ENCODE measurements around the gene PIP5K1C.
A peak's percentile ranks its signal among the peaks of the same experiment; 100 is the strongest.

The PIP5K1C gene

GRCh38 chr19:3700242-3701032, at the start of gene PIP5K1C:
Gene PIP5K1C (minus strand): TSS chr19:3700468. CDS start chr19:3700390, 78 bp downstream.
- DNase-seq (ENCODE audit: low read depth): peak; percentile 81

GRCh38 chr19:3748965-3749364, 48.7 kb upstream of the PIP5K1C start:
- DNase-seq (ENCODE audit: low read depth): no peak

- DNase-seq (ENCODE audit: low read depth): no peak
Observed at GRCh38 chr19:3746371-3747056, 46.2 kb upstream of the PIP5K1C start.

- no peak for DNase-seq (ENCODE audit: low read depth)
Observed at GRCh38 chr19:3745363-3746045, 45.2 kb upstream of the PIP5K1C start.

- DNase-seq (ENCODE audit: low read depth): peak; percentile 18
Observed at GRCh38 chr19:3743486-3743885, 43.2 kb upstream of the PIP5K1C start.

- no peak for DNase-seq (ENCODE audit: low read depth)
Observed at GRCh38 chr19:3740431-3740830, 40.2 kb upstream of the PIP5K1C start.

GRCh38 chr19:3738477-3739220, 38.4 kb upstream of the PIP5K1C start:
- no peak for DNase-seq (ENCODE audit: low read depth)

GRCh38 chr19:3737487-3738205, 37.4 kb upstream of the PIP5K1C start:
- no peak for DNase-seq (ENCODE audit: low read depth)

- DNase-seq (ENCODE audit: low read depth): no peak
Observed at GRCh38 chr19:3736106-3736724, 35.9 kb upstream of the PIP5K1C start.

GRCh38 chr19:3734310-3734600, 34.0 kb upstream of the PIP5K1C start:
- no peak for DNase-seq (ENCODE audit: low read depth)

- DNase-seq (ENCODE audit: low read depth): no peak
Observed at GRCh38 chr19:3733549-3734309, 33.5 kb upstream of the PIP5K1C start.

GRCh38 chr19:3732108-3732507, 31.8 kb upstream of the PIP5K1C start:
- no peak for DNase-seq (ENCODE audit: low read depth)

GRCh38 chr19:3730457-3730958, 30.2 kb upstream of the PIP5K1C start:
- no peak for DNase-seq (ENCODE audit: low read depth)

GRCh38 chr19:3725640-3726310, 25.5 kb upstream of the PIP5K1C start:
- DNase-seq (ENCODE audit: low read depth): peak; percentile 33

GRCh38 chr19:3725121-3725520, 24.9 kb upstream of the PIP5K1C start:
- DNase-seq (ENCODE audit: low read depth): no peak

- DNase-seq (ENCODE audit: low read depth): no peak
Observed at GRCh38 chr19:3723883-3724282, 23.6 kb upstream of the PIP5K1C start.

- DNase-seq (ENCODE audit: low read depth): no peak
Observed at GRCh38 chr19:3723110-3723488, 22.8 kb upstream of the PIP5K1C start.

GRCh38 chr19:3722443-3723109, 22.3 kb upstream of the PIP5K1C start:
- no peak for DNase-seq (ENCODE audit: low read depth)

GRCh38 chr19:3721887-3722442, 21.7 kb upstream of the PIP5K1C start:
- DNase-seq (ENCODE audit: low read depth): no peak
